GM06990 (cell line): ENCODE measurements around the gene GRID2.

Experiments
- DNase-seq: peaks from one replicate; pipeline ENCODE4 v3.0.0-alpha.2; 2011; ENCODE audit not compliant: insufficient read length; ENCODE audit errors: extremely low read depth
- H3K27me3 ChIP-seq: replicated peaks from 2 replicates; pipeline ENCODE4 v1.6.0; 2011; ENCODE audit warnings: low read length; ENCODE audit not compliant: control insufficient read depth, insufficient read depth
- H3K36me3 ChIP-seq: 2 replicates; pipeline ENCODE4 v1.5.1; 2011; ENCODE audit warnings: low read length; ENCODE audit not compliant: control insufficient read depth, insufficient read depth
- H3K4me3 ChIP-seq: replicated peaks from 2 replicates; pipeline ENCODE4 v1.5.1; 2011; ENCODE audit warnings: low read depth, mild to moderate bottlenecking, control low read depth, low read length
- TF ChIP-seq, protein P1 (sequence below): IDR thresholded peaks from 2 replicates; pipeline ENCODE4 v1.5.1; 2011; ENCODE audit warnings: low read length, control low read depth, mild to moderate bottlenecking, inconsistent platforms; ENCODE audit not compliant: insufficient read depth, poor library complexity, severe bottlenecking

GRID2 gene

DNA sequence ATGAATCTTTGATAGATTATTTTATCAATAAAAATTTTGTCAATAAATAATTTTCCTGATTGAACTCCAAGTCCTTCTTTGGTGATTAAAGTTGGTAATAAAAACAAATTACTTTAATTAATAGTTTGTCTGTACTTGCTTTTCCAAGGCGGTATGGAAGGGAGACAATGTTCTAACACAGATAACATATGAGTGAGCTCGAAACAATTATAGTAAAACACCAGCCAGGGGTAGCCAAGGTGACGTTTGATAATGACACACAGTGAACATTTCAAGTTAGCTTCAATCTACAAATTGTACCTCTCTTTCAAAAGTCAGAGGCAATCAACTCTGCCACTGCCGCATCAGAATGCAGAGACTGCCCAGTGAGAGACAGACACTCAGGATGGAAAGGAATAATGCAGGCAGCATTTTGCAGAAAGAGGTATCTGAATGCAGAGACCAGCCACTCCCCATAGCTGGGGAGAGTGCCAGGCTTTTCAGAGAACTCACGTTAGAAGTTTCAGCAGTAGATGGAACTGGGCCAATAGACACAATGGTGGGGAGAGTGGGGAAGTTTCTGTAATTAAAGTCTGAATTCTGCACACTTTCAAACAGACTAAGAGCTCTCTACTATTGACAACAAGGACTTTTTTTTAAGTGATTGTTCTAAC lies 1506.7 kb downstream of the GRID2 start:
- no peak for DNase-seq
- Histone ChIP-seq H3K27me3 (no peaks in the 10 kb centered on the region), H3K4me3 (no peak overlapping the region), H3K36me3 (no peaks in the 10 kb centered on the region)
- TF ChIP-seq, protein P1, sequence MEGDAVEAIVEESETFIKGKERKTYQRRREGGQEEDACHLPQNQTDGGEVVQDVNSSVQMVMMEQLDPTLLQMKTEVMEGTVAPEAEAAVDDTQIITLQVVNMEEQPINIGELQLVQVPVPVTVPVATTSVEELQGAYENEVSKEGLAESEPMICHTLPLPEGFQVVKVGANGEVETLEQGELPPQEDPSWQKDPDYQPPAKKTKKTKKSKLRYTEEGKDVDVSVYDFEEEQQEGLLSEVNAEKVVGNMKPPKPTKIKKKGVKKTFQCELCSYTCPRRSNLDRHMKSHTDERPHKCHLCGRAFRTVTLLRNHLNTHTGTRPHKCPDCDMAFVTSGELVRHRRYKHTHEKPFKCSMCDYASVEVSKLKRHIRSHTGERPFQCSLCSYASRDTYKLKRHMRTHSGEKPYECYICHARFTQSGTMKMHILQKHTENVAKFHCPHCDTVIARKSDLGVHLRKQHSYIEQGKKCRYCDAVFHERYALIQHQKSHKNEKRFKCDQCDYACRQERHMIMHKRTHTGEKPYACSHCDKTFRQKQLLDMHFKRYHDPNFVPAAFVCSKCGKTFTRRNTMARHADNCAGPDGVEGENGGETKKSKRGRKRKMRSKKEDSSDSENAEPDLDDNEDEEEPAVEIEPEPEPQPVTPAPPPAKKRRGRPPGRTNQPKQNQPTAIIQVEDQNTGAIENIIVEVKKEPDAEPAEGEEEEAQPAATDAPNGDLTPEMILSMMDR, result no peak

DNA sequence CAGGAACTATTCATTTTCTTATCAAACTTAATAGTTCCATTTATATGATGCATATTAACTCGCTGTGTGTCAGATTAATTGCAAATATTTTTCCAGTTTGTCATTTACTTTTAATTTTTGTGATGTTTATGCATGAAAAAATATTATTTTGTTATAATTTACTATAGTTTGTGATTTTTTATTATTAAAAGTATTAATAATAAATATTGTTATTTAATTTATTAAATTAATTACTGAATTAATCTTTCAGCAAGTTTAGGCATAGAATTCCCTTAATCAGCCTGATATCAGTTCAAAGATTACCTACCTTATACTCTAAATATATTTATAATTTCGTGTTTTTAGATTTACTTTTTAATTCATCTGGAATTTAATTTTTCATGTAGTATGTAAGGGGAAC lies 1509.3 kb downstream of the GRID2 start:
- DNase-seq, result no peak
- TF ChIP-seq, protein P1, result no peak
- Histone ChIP-seq H3K36me3 (no peaks in the 10 kb centered on the region), H3K27me3 (no peaks in the 10 kb centered on the region; the same call in 1 of the 2 replicates), H3K4me3 (no peak overlapping the region)

DNA sequence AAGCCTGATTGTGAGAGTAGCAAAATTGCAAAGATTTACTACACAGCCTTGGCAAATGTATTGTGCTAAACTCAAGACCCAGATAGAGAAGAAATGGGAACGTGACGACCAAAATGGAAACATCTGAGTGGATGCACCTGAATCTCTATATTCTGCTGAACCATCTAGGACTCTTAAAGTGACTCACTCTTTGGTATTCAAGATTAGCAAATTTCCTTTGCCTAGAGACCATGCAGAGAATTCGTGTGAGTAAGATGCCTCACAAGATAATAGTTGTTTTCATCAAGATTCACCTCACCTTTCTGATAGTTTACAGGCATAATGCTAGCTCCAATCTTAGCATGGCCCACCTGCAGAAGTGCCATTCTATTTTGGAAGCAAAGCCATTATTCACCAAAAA lies 1510.4 kb downstream of the GRID2 start:
- no peak for DNase-seq
- Histone ChIP-seq H3K27me3 (no peaks in the 10 kb centered on the region; the same call in 1 of the 2 replicates), H3K36me3 (no peaks in the 10 kb centered on the region), H3K4me3 (no peak overlapping the region)
- TF ChIP-seq, protein P1, result no peak

DNA sequence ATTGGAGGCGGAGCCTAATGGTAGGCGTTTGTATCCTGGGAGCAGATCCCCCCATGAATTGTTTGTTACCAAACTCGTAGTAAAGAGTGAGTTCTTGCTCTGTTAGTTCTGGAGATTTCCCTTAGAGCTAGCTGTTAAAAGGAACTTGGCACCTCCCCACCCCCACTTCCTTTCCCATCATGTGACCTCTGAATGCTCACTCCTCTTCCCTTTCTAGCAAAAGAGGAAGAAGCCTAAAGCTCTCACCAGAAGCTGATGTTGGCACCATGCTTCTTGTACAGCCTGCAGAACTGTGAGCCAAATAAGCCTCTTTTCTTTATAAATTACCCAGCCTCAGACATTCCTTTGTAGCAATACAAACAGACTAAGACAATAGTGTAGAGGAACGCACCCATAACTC lies 1511.0 kb downstream of the GRID2 start:
- Histone ChIP-seq H3K4me3 (no peak overlapping the region), H3K36me3 (no peaks in the 10 kb centered on the region), H3K27me3 (no peaks in the 10 kb centered on the region; the same call in 1 of the 2 replicates)
- TF ChIP-seq, protein P1, result no peak
- DNase-seq, result no peak
